HepG2 (cell line): ENCODE data around the gene TXNRD2. TPM values are rescaled to one million over a fixed set of nuclear protein-coding genes. Genes with fewer than 3 reads are reported as not detected.

Experiments used
- BCL6 ChIP-seq: IDR thresholded peaks from 2 replicates; pipeline ENCODE4 v1.6.1; 2016; ENCODE audit warnings: missing genetic modification reagents, missing compliant biosample characterization
- CBFB ChIP-seq: sonication (generic); formaldehyde crosslinking; IDR thresholded peaks from 2 replicates; pipeline ENCODE4 v1.4.0; 2020; ENCODE audit warnings: missing genetic modification reagents
- ELF4 ChIP-seq: sonication (generic); formaldehyde crosslinking; IDR thresholded peaks from 2 replicates; pipeline ENCODE4 v1.5.0; 2020; ENCODE audit warnings: missing genetic modification reagents, mild to moderate bottlenecking, moderate library complexity, borderline replicate concordance
- PHB2 ChIP-seq: fragments of 450-650 bp; IDR thresholded peaks from 2 replicates; pipeline ENCODE4 v1.6.1; 2018; ENCODE audit not compliant: partially characterized antibody
- PHF8 ChIP-seq: sonication (generic); formaldehyde crosslinking; IDR thresholded peaks from 2 replicates; pipeline ENCODE4 v1.5.0; 2020; ENCODE audit warnings: missing genetic modification reagents
- REL ChIP-seq: sonication (generic); formaldehyde crosslinking; conservative IDR thresholded peaks from 2 replicates; pipeline ENCODE4 v1.8.0; 2022; ENCODE audit warnings: mild to moderate bottlenecking, missing genetic modification reagents, moderate library complexity
- SIN3A ChIP-seq: IDR thresholded peaks from 2 replicates; pipeline ENCODE4 v1.6.1; 2011; ENCODE audit warnings: low read depth, mild to moderate bottlenecking, control low read depth, low read length, borderline replicate concordance
- SOX6 ChIP-seq, 2 experiments: fragments of 450-650 bp in 1 of 2; sonication (generic) in 1 of 2; formaldehyde crosslinking in 1 of 2; IDR thresholded peaks; 2 replicates each; pipeline versions ENCODE4 v1.4.0 to v1.6.1; 2017 to 2020; ENCODE audit warnings: antibody characterized with exemption in 1 of 2, mild to moderate bottlenecking in 1 of 2, missing genetic modification reagents in 1 of 2
- ZGPAT ChIP-seq: IDR thresholded peaks from 2 replicates; pipeline ENCODE4 v1.6.1; 2016; ENCODE audit warnings: mild to moderate bottlenecking
- ZNF335 ChIP-seq: sonication (generic); formaldehyde crosslinking; IDR thresholded peaks from 2 replicates; pipeline ENCODE4 v1.4.0; 2020; ENCODE audit warnings: missing genetic modification reagents
- ZNF546 ChIP-seq: sonication (generic); formaldehyde crosslinking; conservative IDR thresholded peaks from 2 replicates; pipeline ENCODE4 v1.8.1; 2023; ENCODE audit warnings: mild to moderate bottlenecking, missing genetic modification reagents
- ZNF569 ChIP-seq: sonication (generic); formaldehyde crosslinking; IDR thresholded peaks from 2 replicates; pipeline ENCODE4 v1.5.0; 2020; ENCODE audit warnings: mild to moderate bottlenecking, missing genetic modification reagents, moderate library complexity, borderline replicate concordance
- ZNF670 ChIP-seq: sonication (generic); formaldehyde crosslinking; IDR thresholded peaks from 2 replicates; pipeline ENCODE4 v1.8.0; 2022; ENCODE audit warnings: mild to moderate bottlenecking, missing genetic modification reagents, borderline replicate concordance
- ZNF747 ChIP-seq: sonication (generic); formaldehyde crosslinking; IDR thresholded peaks from 2 replicates; pipeline ENCODE4 v1.8.1; 2023; ENCODE audit warnings: missing genetic modification reagents, mild to moderate bottlenecking, borderline replicate concordance
- polyA plus RNA-seq, 8 experiments: library from polyadenylated mRNA; depleted of rRNA in 3 of 8; stranded (reverse) in 7 of 8; unstranded in 1 of 8; fragments of >200 nt; fragmentation: Illumina TruSeq in 4 of 8; extraction: Trizol in 4 of 8; gene quantifications; 2 replicates each; pipeline versions ENCODE4 v1.2.1 to v1.2.3, GENCODE V29; 2011 to 2016; ENCODE audit warnings: low read depth in 4 of 8, missing spikeins in 1 of 8, mixed read lengths in 1 of 8; ENCODE audit not compliant: insufficient read depth in 1 of 8
- total RNA-seq, 5 experiments: library from RNA; depleted of rRNA; stranded (reverse); fragments of >200 nt; fragmentation: Illumina TruSeq; extraction: Trizol; gene quantifications; 2 replicates each; pipeline ENCODE4 v1.2.3, GENCODE V29; 2016; ENCODE audit warnings: low read depth in 1 of 5
- TF ChIP-seq, protein P1 (sequence below): sonication (generic); formaldehyde crosslinking; IDR thresholded peaks from 2 replicates; pipeline ENCODE4 v1.4.0; 2020; ENCODE audit warnings: low read depth, mild to moderate bottlenecking, missing genetic modification reagents
- TF ChIP-seq, protein P2 (sequence below): sonication (generic); formaldehyde crosslinking; IDR thresholded peaks from 2 replicates; pipeline ENCODE4 v1.8.0; 2023; ENCODE audit warnings: mild to moderate bottlenecking, missing genetic modification reagents
- TF ChIP-seq, protein P3 (sequence below): sonication (generic); formaldehyde crosslinking; IDR thresholded peaks from 2 replicates; pipeline ENCODE4 v1.8.0; 2022; ENCODE audit warnings: low read depth, missing genetic modification reagents
- TF ChIP-seq, protein P4 (sequence below): sonication (generic); formaldehyde crosslinking; IDR thresholded peaks from 2 replicates; pipeline ENCODE4 v1.8.1; 2023; ENCODE audit warnings: mild to moderate bottlenecking, missing genetic modification reagents

The TXNRD2 gene
- total and polyA plus RNA-seq, 2 of the 13 experiments (the other 11 are each of a cell fraction or from before 2014, with no cell fraction given) = 17.5 to 18.6 TPM

DNA sequence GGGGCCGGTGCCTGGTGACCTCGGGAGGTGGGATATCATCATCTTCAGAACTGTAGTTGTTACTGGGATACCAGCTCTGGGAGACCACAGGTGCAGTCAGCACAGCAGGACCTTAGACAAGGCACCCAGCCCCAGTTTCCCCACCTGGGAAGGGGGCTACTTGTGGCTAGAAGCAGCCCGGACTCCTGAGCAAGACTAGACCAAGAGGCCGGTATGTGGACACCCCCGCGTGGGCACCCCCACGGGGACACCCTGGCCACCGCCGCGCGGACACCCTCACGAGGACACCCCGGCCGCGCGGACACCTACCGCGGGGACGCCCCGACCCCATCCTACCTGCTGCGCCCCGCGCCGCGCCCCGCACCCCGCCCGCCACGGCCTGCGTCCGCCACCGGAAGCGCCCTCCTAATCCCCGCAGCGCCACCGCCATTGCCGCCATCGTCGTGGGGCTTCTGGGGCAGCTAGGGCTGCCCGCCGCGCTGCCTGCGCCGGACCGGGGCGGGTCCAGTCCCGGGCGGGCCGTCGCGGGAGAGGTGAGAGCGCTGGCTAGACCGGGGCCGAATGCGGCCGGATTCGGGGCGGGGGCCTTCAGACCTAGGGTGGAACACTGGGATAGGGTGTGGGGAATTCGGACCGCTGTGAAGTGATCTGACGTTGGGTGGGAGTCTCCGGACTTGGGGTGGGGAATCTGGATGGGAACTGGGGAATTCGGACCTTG lies at the start of gene TXNRD2, which contains the start of gene COMT (continued):
- TF ChIP-seq SOX6 (IDR thresholded peaks at IDR 0.05) (no peak), SOX6 (CRISPR knock-in tag; IDR thresholded peaks at IDR 0.05) (no peak), ZNF747 (CRISPR knock-in tag) (no peak; the same call in none of the 2 replicates), PHB2 (no peak), ZNF546 (CRISPR knock-in tag) (no peak), CBFB (peak; percentile 58; the same call in 1 of the 2 replicates), REL (CRISPR knock-in tag) (no peak), ELF4 (no peak), ZNF569 (CRISPR knock-in tag) (no peak), ZNF670 (CRISPR knock-in tag) (no peak), ZGPAT (peak; percentile 45; the same call in 1 of the 2 replicates), BCL6 (CRISPR knock-in tag) (0 out of 2 replicates have a peak, but pooled peaks have one; percentile 31), PHF8 (CRISPR knock-in tag) (peak; percentile 84), ZNF335 (peak; percentile 99), SIN3A (no peak; the same call in 1 of the 2 replicates)
- TF ChIP-seq, protein P1, sequence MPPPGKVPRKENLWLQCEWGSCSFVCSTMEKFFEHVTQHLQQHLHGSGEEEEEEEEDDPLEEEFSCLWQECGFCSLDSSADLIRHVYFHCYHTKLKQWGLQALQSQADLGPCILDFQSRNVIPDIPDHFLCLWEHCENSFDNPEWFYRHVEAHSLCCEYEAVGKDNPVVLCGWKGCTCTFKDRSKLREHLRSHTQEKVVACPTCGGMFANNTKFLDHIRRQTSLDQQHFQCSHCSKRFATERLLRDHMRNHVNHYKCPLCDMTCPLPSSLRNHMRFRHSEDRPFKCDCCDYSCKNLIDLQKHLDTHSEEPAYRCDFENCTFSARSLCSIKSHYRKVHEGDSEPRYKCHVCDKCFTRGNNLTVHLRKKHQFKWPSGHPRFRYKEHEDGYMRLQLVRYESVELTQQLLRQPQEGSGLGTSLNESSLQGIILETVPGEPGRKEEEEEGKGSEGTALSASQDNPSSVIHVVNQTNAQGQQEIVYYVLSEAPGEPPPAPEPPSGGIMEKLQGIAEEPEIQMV = peak; percentile 74; the same call in 1 of the 2 replicates
- TF ChIP-seq, protein P2, sequence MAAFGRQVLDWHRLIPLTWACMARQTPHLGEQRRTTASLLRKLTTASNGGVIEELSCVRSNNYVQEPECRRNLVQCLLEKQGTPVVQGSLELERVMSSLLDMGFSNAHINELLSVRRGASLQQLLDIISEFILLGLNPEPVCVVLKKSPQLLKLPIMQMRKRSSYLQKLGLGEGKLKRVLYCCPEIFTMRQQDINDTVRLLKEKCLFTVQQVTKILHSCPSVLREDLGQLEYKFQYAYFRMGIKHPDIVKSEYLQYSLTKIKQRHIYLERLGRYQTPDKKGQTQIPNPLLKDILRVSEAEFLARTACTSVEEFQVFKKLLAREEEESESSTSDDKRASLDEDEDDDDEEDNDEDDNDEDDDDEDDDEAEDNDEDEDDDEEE (CRISPR knock-in tag) = no peak
- TF ChIP-seq, protein P3, sequence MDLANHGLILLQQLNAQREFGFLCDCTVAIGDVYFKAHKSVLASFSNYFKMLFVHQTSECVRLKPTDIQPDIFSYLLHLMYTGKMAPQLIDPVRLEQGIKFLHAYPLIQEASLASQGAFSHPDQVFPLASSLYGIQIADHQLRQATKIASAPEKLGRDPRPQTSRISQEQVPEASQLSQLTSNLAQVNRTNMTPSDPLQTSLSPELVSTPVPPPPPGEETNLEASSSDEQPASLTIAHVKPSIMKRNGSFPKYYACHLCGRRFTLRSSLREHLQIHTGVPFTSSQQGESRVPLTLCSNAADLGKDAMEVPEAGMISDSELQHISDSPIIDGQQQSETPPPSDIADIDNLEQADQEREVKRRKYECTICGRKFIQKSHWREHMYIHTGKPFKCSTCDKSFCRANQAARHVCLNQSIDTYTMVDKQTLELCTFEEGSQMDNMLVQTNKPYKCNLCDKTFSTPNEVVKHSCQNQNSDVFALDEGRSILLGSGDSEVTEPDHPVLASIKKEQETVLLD = peak; percentile 71; the same call in 1 of the 2 replicates
- TF ChIP-seq, protein P4, sequence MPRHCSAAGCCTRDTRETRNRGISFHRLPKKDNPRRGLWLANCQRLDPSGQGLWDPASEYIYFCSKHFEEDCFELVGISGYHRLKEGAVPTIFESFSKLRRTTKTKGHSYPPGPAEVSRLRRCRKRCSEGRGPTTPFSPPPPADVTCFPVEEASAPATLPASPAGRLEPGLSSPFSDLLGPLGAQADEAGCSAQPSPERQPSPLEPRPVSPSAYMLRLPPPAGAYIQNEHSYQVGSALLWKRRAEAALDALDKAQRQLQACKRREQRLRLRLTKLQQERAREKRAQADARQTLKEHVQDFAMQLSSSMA = no peak
